Colonic mucosa (tissue), 4 donors: ENCODE data around the gene TIFAB. TPM values are rescaled to one million over a fixed set of nuclear protein-coding genes. Genes with fewer than 3 reads are reported as not detected.

Source experiments
- DNase-seq: peaks from one replicate; pipeline ENCODE4 v3.0.0-alpha.2; 2020
- H3K27ac ChIP-seq: fragments of 200-600 bp; one replicate; pipeline ENCODE4 v1.8.0; 2021
- H3K27me3 ChIP-seq: fragments of 200-600 bp; one replicate; pipeline ENCODE4 v1.8.0; 2021
- H3K36me3 ChIP-seq: fragments of 200-600 bp; one replicate; pipeline ENCODE4 v1.8.0; 2021
- H3K4me1 ChIP-seq: fragments of 200-600 bp; one replicate; pipeline ENCODE4 v1.8.0; 2021; ENCODE audit warnings: mild to moderate bottlenecking
- H3K4me3 ChIP-seq: fragments of 200-600 bp; one replicate; pipeline ENCODE4 v1.8.0; 2021
- H3K9ac ChIP-seq, 2 donors: one replicate each; pipeline ENCODE4 v1.7.0; 2013; ENCODE audit warnings: control low read depth in 2 of 2, low read depth in 2 of 2, low read length in 2 of 2
- H3K9me3 ChIP-seq: fragments of 200-600 bp; one replicate; pipeline ENCODE4 v1.8.0; 2021
- CTCF ChIP-seq: fragments of 200-600 bp; IDR thresholded peaks from one replicate; pipeline ENCODE4 v1.8.0; 2022; ENCODE audit warnings: antibody characterized with exemption, mild to moderate bottlenecking
- intact Hi-C: fragments of 100-400 bp; cut with DNase I; formaldehyde crosslinking; loops from one replicate; pipeline ENCODE4 v1.14.1; 2022
- total RNA-seq, 2 donors: library from RNA; stranded (reverse); fragmentation: NEBNext Ultra II Directional in 1 of 2; extraction: Animal tissue kit (Norgen Biotek cat#: 25700) in 1 of 2; gene quantifications; one replicate each; pipeline ENCODE4 v1.2.1, GENCODE V29; 2021
- donor health status: healthy.
- donor health status: DM: no; HTN: no; CAD: no.
- donor health status: DM: no; HTN: no; CAD: no.

Gene TIFAB
- total RNA-seq, 2 donors from 2014 or later, result 0.07 to 0.42 TPM

- H3K36me3 ChIP-seq, result no peaks in the 10 kb centered on the region
- TF ChIP-seq CTCF, result no peak
- no peak for DNase-seq
- intact Hi-C loops, result no loop called here
- H3K9me3 ChIP-seq, result no peaks in the 10 kb centered on the region
- no peak overlapping the region for H3K4me3 ChIP-seq
- no peaks in the 10 kb centered on the region for H3K4me1 ChIP-seq
- H3K27me3 ChIP-seq, result no peaks in the 10 kb centered on the region
- H3K9ac ChIP-seq, result no peak overlapping the region
- no peak overlapping the region for H3K27ac ChIP-seq
These were observed 28.3 kb downstream of the TIFAB start for GRCh38 chr5:135423846-135424168.

DNA sequence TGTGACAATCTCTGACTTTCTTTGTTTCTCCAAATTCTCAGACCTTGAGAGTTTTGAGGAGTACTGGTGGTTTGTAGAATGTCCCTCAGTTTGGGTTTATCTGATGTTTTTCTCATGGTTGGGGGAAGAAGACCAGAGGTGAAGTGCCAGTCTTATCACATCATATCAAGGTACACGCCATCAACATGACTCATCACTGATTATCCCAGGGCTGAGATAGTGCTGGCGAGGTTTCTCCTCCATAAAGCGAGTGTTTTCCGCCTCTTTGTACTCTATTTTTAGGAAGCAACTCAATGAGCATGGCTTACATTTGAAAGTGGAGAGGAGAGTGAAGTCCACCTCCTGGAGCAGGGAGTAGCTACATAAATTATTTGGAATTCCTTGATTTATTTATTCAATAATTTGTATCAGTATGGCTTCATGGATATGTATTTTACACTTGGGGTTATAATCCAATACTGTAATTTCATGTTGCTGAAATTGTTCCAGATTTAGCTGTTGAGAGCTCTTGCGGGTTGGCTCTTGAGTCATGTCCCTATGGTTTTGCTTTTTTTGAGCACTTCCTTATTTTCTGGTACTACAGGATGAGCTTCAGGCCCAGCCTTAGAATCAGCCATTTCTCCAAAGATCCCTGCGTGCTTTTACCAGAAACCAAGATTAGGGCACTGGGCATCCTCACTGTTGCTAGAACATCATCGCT, 28.9 kb downstream of the TIFAB start:
- Histone ChIP-seq H3K36me3 (no peaks in the 10 kb centered on the region), H3K9me3 (no peaks in the 10 kb centered on the region), H3K27ac (no peak overlapping the region), H3K27me3 (no peaks in the 10 kb centered on the region), H3K4me3 (no peak overlapping the region), H3K9ac (no peak overlapping the region), H3K4me1 (no peaks in the 10 kb centered on the region)
- no peak for TF ChIP-seq CTCF
- no peak for DNase-seq
- intact Hi-C loops, result no loop called here

GRCh38 chr5:135422419-135422818, 29.7 kb downstream of the TIFAB start:
- Histone ChIP-seq H3K27me3 (no peaks in the 10 kb centered on the region), H3K4me1 (no peaks in the 10 kb centered on the region), H3K9ac (no peak overlapping the region), H3K36me3 (no peaks in the 10 kb centered on the region), H3K27ac (no peak overlapping the region), H3K4me3 (no peak overlapping the region), H3K9me3 (no peaks in the 10 kb centered on the region)
- DNase-seq, result no peak
- TF ChIP-seq CTCF, result no peak
- intact Hi-C loops, result no loop called here

- Histone ChIP-seq H3K9ac (no peak overlapping the region), H3K4me3 (no peak overlapping the region), H3K36me3 (no peaks in the 10 kb centered on the region), H3K4me1 (no peaks in the 10 kb centered on the region), H3K9me3 (no peaks in the 10 kb centered on the region), H3K27ac (no peak overlapping the region), H3K27me3 (no peaks in the 10 kb centered on the region)
- no peak for DNase-seq
- TF ChIP-seq CTCF, result no peak
- intact Hi-C loops, result no loop called here
These were observed 35.1 kb downstream of the TIFAB start for GRCh38 chr5:135417083-135417482.

DNA sequence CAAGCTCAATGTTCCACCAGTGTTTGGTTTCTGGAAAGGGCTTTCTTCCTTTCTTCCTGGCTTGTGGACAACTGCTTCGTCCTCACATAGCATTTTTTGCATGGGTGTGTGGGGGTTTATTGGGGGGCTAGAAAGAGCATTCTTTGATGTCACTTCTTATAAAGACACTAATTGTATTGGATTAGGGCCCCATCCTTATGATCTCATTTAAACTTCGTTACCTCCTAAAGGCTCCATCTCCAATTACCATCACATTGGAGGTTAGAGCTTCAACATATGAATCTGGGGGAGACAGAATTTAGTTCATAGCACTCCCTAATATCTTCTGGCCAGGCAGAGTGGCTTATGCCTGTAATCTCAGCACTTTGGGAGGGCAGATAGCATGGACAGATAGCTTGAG, 47.1 kb downstream of the TIFAB start:
- H3K27ac ChIP-seq, result no peak overlapping the region
- no peak for TF ChIP-seq CTCF
- no peaks in the 10 kb centered on the region for H3K4me1 ChIP-seq
- intact Hi-C loops, result no loop called here
- no peaks in the 10 kb centered on the region for H3K36me3 ChIP-seq
- H3K9ac ChIP-seq, result no peak overlapping the region
- no peaks in the 10 kb centered on the region for H3K9me3 ChIP-seq
- no peak overlapping the region for H3K4me3 ChIP-seq
- no peak for DNase-seq
- H3K27me3 ChIP-seq, result no peaks in the 10 kb centered on the region
